Neural cell (in vitro differentiated cells): ENCODE results near the gene FAM193A. TPM values are rescaled to one million over a fixed set of nuclear protein-coding genes. Genes with fewer than 3 reads are reported as not detected.

ENCODE experiments used
- H2AFZ ChIP-seq: fragments of 200-600, 300-800 bp; sonication (generic), shearing (Covaris generic); 2 replicates; pipeline ENCODE4 v1.6.0; 2014; ENCODE audit warnings: low read depth, mild to moderate bottlenecking, antibody characterized with exemption, low read length, moderate library complexity
- H3F3A ChIP-seq: fragments of 200-600 bp; shearing (Covaris generic); 2 replicates; pipeline ENCODE4 v1.6.1; 2016; ENCODE audit warnings: mild to moderate bottlenecking, moderate library complexity, mixed read lengths, antibody characterized with exemption, low read length; ENCODE audit not compliant: insufficient read depth, poor library complexity, severe bottlenecking
- H3K27ac ChIP-seq: fragments of 200-600, 300-800 bp; sonication (generic), shearing (Covaris generic); 2 replicates; pipeline ENCODE4 v1.5.1; 2014; ENCODE audit warnings: mild to moderate bottlenecking, low read length, moderate library complexity
- H3K27me3 ChIP-seq: fragments of 300-800, 200-600 bp; sonication (generic), shearing (Covaris generic); 2 replicates; pipeline ENCODE4 v1.6.0; 2014; ENCODE audit warnings: mild to moderate bottlenecking, low read depth, low read length, moderate library complexity; ENCODE audit not compliant: insufficient read depth
- H3K36me3 ChIP-seq: fragments of 300-800, 200-600 bp; sonication (generic), shearing (Covaris generic); 2 replicates; pipeline ENCODE4 v1.5.1; 2014; ENCODE audit warnings: mild to moderate bottlenecking, antibody characterized with exemption, low read length, moderate library complexity; ENCODE audit not compliant: insufficient read depth
- H3K4me2 ChIP-seq: fragments of 300-800, 200-600 bp; sonication (generic), shearing (Covaris generic); 2 replicates; pipeline ENCODE4 v1.6.0; 2014; ENCODE audit warnings: mild to moderate bottlenecking, low read length
- H3K4me3 ChIP-seq: fragments of 300-800, 200-600 bp; sonication (generic), shearing (Covaris generic); 2 replicates; pipeline ENCODE4 v1.5.1; 2014; ENCODE audit warnings: mild to moderate bottlenecking, low read length, moderate library complexity
- H3K79me2 ChIP-seq: fragments of 200-600 bp; shearing (Covaris generic); replicated peaks from 2 replicates; pipeline ENCODE4 v1.6.0; 2014; ENCODE audit warnings: mild to moderate bottlenecking, low read length, moderate library complexity; ENCODE audit not compliant: insufficient read depth
- H3K9ac ChIP-seq: fragments of 300-800, 200-600 bp; sonication (generic), shearing (Covaris generic); 2 replicates; pipeline ENCODE4 v1.6.1; 2016; ENCODE audit warnings: mild to moderate bottlenecking, low read length, mixed read lengths
- H3K9me2 ChIP-seq: fragments of 200-600 bp; shearing (Covaris generic); 2 replicates; pipeline ENCODE4 v1.6.1; 2016; ENCODE audit warnings: mild to moderate bottlenecking, low read length, mixed read lengths; ENCODE audit not compliant: insufficient read depth
- H3K9me3 ChIP-seq: fragments of 200-600, 300-800 bp; sonication (generic), shearing (Covaris generic); 2 replicates; pipeline ENCODE4 v1.6.1; 2016; ENCODE audit warnings: mild to moderate bottlenecking, mixed run types, low read length, moderate library complexity, mixed read lengths
- H4K20me1 ChIP-seq: fragments of 200-600 bp; shearing (Covaris generic); 2 replicates; pipeline ENCODE4 v1.6.1; 2016; ENCODE audit warnings: mild to moderate bottlenecking, mixed run types; ENCODE audit not compliant: insufficient read depth
- CTCF ChIP-seq: fragments of 450-650 bp; IDR thresholded peaks from 2 replicates; pipeline ENCODE4 v1.5.1; 2014; ENCODE audit warnings: antibody characterized with exemption, mild to moderate bottlenecking, moderate library complexity; ENCODE audit not compliant: poor library complexity, severe bottlenecking
- EP300 ChIP-seq: fragments of 450-650 bp; conservative IDR thresholded peaks from 2 replicates; pipeline ENCODE4 v1.6.1; 2014; ENCODE audit warnings: antibody characterized with exemption, mild to moderate bottlenecking, moderate library complexity; ENCODE audit not compliant: poor library complexity, severe bottlenecking
- EZH2 ChIP-seq: fragments of 200-600, 300-800 bp; shearing (Covaris generic), sonication (generic); IDR thresholded peaks from 2 replicates; pipeline ENCODE4 v1.6.1; 2014; ENCODE audit warnings: antibody characterized with exemption, low read length, borderline replicate concordance, mild to moderate bottlenecking; ENCODE audit not compliant: insufficient read depth, poor library complexity, severe bottlenecking
- MXI1 ChIP-seq: fragments of 450-650 bp; conservative IDR thresholded peaks from 2 replicates; pipeline ENCODE4 v1.6.1; 2014; ENCODE audit warnings: antibody characterized with exemption, mild to moderate bottlenecking; ENCODE audit not compliant: poor library complexity, severe bottlenecking
- POLR2AphosphoS5 ChIP-seq: IDR thresholded peaks from 2 replicates; pipeline ENCODE4 v1.6.1; 2012
- RAD21 ChIP-seq: fragments of 450-650 bp; conservative IDR thresholded peaks from 2 replicates; pipeline ENCODE4 v1.6.1; 2014; ENCODE audit warnings: antibody characterized with exemption, mild to moderate bottlenecking, moderate library complexity
- SMC3 ChIP-seq: fragments of 450-650 bp; conservative IDR thresholded peaks from 2 replicates; pipeline ENCODE4 v1.6.1; 2014; ENCODE audit warnings: antibody characterized with exemption, mild to moderate bottlenecking, moderate library complexity; ENCODE audit not compliant: poor library complexity
- TAF1 ChIP-seq: IDR thresholded peaks from 2 replicates; pipeline ENCODE4 v1.6.1; 2012; ENCODE audit warnings: low read depth
- polyA plus RNA-seq: library from polyadenylated mRNA; depleted of rRNA; stranded (reverse); fragments of >200 nt; gene quantifications from 2 replicates; pipeline ENCODE4 v1.2.3, GENCODE V29; 2014
- TF ChIP-seq, protein P1 (sequence below): IDR thresholded peaks from 2 replicates; pipeline ENCODE4 v1.6.1; 2012; ENCODE audit warnings: borderline replicate concordance

The FAM193A gene
- polyA plus RNA-seq, 1 donor from 2014 or later = 11.6 TPM

- Histone ChIP-seq H3K9me2 (no peaks in the 10 kb centered on the region), H3K4me2 (no peak overlapping the region), H3K36me3 (no peaks in the 10 kb centered on the region), H3K27me3 (no peaks in the 10 kb centered on the region), H3K79me2 (no peaks in the 10 kb centered on the region), H2AFZ (no peak overlapping the region), H3K9me3 (no peaks in the 10 kb centered on the region), H3K4me3 (no peak overlapping the region), H3K9ac (no peak overlapping the region), H4K20me1 (no peaks in the 10 kb centered on the region), H3K27ac (no peak overlapping the region), H3F3A (no peaks in the 10 kb centered on the region)
- no peak for TF ChIP-seq CTCF
- TF ChIP-seq POLR2AphosphoS5 = no peak
- TF ChIP-seq, protein P1, sequence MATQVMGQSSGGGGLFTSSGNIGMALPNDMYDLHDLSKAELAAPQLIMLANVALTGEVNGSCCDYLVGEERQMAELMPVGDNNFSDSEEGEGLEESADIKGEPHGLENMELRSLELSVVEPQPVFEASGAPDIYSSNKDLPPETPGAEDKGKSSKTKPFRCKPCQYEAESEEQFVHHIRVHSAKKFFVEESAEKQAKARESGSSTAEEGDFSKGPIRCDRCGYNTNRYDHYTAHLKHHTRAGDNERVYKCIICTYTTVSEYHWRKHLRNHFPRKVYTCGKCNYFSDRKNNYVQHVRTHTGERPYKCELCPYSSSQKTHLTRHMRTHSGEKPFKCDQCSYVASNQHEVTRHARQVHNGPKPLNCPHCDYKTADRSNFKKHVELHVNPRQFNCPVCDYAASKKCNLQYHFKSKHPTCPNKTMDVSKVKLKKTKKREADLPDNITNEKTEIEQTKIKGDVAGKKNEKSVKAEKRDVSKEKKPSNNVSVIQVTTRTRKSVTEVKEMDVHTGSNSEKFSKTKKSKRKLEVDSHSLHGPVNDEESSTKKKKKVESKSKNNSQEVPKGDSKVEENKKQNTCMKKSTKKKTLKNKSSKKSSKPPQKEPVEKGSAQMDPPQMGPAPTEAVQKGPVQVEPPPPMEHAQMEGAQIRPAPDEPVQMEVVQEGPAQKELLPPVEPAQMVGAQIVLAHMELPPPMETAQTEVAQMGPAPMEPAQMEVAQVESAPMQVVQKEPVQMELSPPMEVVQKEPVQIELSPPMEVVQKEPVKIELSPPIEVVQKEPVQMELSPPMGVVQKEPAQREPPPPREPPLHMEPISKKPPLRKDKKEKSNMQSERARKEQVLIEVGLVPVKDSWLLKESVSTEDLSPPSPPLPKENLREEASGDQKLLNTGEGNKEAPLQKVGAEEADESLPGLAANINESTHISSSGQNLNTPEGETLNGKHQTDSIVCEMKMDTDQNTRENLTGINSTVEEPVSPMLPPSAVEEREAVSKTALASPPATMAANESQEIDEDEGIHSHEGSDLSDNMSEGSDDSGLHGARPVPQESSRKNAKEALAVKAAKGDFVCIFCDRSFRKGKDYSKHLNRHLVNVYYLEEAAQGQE = no peak
- no peak for TF ChIP-seq EZH2
- no peak for TF ChIP-seq SMC3
- TF ChIP-seq EP300 = no peak
- no peak for TF ChIP-seq TAF1
- TF ChIP-seq MXI1 = no peak
- no peak for TF ChIP-seq RAD21
These were observed 175.9 kb downstream of the FAM193A start for GRCh38 chr4:2712261-2712842.

GRCh38 chr4:2713337-2713736 is 176.9 kb downstream of the FAM193A start:
- Histone ChIP-seq H3K4me3 (no peak overlapping the region), H3F3A (no peaks in the 10 kb centered on the region), H4K20me1 (no peaks in the 10 kb centered on the region), H3K79me2 (no peaks in the 10 kb centered on the region), H3K9ac (no peak overlapping the region), H3K36me3 (no peaks in the 10 kb centered on the region), H3K4me2 (no peak overlapping the region), H3K9me2 (no peaks in the 10 kb centered on the region), H3K27me3 (no peaks in the 10 kb centered on the region), H2AFZ (no peak overlapping the region), H3K27ac (no peak overlapping the region), H3K9me3 (no peaks in the 10 kb centered on the region)
- TF ChIP-seq POLR2AphosphoS5 (no peak), MXI1 (no peak), SMC3 (no peak), EZH2 (no peak), EP300 (no peak), TAF1 (no peak), CTCF (no peak), RAD21 (no peak)
- TF ChIP-seq, protein P1 = no peak
